ENCODE results near the gene PAFAH2.
A peak's percentile ranks its signal among the peaks of the same experiment; 100 is the strongest.

Gene PAFAH2

DNA sequence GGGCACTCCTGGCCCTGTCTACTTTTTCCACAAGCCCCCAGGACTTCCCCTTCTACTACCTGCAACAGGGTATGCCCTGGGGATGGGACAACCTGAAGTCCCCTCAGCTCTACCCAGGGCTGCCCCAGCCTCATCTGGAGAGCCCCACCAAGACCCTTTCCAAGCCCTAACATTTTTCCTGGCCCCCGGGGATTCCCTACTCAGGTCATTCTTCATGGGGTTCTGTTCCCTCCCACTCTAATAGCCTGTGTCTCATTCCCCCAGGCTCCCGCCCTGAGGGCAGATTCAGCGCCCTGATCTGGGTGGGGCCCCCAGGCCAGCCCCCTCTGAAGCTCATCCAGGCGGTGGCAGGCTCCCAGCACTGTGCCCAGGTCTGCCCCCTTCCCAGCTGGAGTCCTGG lies 33.3 kb upstream of the PAFAH2 start:
- TF ChIP-seq, protein P1, sequence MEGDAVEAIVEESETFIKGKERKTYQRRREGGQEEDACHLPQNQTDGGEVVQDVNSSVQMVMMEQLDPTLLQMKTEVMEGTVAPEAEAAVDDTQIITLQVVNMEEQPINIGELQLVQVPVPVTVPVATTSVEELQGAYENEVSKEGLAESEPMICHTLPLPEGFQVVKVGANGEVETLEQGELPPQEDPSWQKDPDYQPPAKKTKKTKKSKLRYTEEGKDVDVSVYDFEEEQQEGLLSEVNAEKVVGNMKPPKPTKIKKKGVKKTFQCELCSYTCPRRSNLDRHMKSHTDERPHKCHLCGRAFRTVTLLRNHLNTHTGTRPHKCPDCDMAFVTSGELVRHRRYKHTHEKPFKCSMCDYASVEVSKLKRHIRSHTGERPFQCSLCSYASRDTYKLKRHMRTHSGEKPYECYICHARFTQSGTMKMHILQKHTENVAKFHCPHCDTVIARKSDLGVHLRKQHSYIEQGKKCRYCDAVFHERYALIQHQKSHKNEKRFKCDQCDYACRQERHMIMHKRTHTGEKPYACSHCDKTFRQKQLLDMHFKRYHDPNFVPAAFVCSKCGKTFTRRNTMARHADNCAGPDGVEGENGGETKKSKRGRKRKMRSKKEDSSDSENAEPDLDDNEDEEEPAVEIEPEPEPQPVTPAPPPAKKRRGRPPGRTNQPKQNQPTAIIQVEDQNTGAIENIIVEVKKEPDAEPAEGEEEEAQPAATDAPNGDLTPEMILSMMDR (IDR thresholded peaks at IDR 0.05; ENCODE audit: low read depth, low read length): no peak
- no peak overlapping the region for H3K4me3 ChIP-seq (replicated peaks in 1 of 2; ENCODE audit: low read depth in 2 of 2, low read length in 2 of 2)
- DNase-seq (ENCODE audit: low read depth in 2 of 2): no peak

DNA sequence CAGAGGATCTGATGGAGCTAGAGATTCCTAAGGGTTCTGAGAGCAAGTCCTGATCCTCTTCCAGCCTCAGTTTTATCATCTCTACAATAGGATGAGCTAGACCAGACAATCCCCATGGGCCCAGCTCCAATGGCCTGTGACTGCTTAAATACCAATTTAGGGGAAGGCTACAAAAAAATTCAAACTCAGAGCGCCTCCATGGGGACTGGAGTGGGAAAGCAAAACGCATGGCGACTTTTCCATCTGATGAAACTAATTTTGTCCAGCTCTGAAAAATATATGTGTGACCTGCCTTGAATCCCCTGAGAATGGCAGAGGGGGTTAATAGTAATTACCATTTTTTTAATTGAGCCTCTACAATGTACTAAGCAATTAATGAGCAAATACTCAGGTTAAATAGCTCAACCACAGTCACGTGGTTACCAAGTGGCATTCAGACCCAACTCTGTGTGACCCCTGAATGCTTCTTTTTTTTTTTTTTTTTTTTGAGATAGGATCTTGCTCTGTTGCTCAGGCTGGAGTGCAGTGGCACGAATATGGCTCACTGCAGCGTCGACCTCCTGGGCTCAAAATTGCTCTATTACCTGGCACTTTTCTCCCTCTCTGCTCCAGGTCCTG lies 32.1 kb upstream of the PAFAH2 start:
- peak in 1 of 2 donors; percentile 21 for DNase-seq (ENCODE audit: low read depth in 2 of 2)
- TF ChIP-seq, protein P1 (IDR thresholded peaks at IDR 0.05; ENCODE audit: low read depth, low read length): peak; percentile 1
- H3K4me3 ChIP-seq (replicated peaks in 1 of 2; ENCODE audit: low read depth in 2 of 2, low read length in 2 of 2): no peak overlapping the region

DNA sequence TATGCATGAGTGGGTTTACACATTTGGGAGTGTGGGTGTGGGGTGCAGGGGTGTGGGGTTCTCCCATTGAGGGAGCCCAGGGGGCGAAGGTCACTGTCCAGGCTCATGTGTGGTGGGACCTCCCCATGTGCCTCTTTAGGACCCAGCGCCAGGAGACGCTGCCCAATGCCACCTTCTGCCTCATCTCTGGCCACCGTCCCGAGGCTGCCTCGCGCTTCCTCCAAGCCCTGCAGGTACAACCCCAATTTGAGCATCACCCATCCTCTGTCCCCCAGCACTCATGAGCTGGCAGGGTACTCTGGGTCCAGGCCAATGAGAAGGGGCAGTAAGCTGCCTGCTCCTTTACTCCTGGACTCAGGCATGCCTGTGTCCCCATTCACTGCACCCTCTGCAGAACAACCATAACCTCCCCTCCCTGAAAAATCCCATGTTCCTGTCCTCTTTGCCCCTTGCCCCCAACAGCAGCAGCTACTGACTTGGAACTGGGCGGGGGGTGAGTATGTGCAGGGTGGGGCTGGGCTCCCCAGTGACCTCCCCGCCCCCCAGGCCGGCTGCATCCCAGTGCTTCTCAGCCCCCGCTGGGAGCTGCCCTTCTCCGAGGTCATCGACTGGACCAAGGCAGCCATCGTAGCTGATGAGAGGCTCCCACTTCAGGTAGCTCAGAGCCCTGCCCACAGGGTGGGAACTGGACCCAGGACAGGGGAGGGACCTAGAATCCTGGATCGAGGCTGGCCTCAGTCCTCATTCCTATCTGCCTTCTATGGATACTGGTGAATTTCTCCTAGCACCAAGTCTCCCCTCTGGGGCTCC lies 31.4 kb upstream of the PAFAH2 start:
- H3K4me3 ChIP-seq (replicated peaks in 1 of 2; ENCODE audit: low read depth in 2 of 2, low read length in 2 of 2): no peak overlapping the region
- DNase-seq (ENCODE audit: low read depth in 2 of 2): no peak
- TF ChIP-seq, protein P1 (IDR thresholded peaks at IDR 0.05; ENCODE audit: low read depth, low read length): no peak

DNA sequence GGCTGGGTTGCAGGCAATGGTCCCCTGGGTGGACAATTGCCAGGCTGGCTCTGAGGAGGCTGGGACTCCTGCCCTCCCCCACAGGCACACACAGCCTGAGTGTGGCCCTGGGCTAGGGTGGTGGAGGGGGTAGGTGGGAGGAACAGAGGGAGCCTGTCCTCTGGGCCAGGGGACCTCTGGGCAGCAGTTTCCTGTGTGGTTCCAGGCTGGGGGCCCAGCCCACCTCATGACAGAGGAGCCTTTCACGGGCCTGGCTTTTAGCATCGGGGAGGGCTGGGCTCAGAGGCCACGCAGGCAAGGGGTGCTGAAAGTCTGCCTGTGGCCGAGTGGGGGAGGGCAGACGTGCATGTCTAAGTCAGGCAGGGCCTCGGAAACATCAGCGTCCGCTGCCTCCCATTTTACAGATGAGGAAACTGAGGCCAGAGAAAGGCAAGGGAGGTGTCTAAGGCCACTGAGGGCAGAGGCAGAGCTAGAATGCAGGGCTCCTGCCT lies 30.7 kb upstream of the PAFAH2 start:
- H3K4me3 ChIP-seq (replicated peaks in 1 of 2; ENCODE audit: low read depth in 2 of 2, low read length in 2 of 2): no peak overlapping the region
- TF ChIP-seq, protein P1 (IDR thresholded peaks at IDR 0.05; ENCODE audit: low read depth, low read length): no peak
- no peak for DNase-seq (ENCODE audit: low read depth in 2 of 2)

DNA sequence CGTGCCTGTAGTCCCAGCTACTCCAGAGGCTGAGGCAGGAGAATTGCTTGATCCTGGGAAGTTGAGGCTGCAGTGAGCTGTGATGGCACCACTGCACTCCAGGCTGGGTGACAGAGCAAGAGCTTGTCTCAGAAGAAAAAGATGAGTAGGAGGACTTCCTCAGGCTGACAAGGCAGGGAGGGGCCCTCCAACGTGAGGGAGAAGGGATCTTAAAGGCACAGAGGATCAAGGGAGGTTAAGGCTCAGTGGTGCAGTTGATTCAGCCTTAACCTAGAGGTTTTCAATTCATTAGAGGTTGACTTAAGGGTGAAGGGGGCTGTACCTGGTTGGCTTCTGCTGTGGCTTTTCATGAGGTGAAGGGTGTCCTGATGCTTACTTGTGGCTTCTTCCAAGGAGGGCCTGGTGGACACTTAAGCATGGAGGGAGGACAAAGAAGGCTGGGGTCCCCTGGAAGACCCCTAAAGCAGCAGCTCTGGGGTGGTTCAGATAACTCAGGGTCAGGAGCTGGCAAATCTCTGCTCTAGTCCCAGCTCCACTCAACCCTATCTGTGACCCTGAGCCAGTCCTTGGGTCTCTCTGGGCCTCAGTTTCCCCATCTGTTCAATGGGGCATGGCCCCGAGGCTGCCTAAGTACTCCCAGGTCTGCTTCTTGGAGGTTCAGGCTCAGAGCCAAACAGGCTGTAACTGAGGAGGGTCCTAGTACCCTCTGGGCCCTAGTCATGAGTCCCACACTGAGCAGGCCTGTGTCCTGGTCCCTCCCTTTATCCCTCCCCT lies 30.0 kb upstream of the PAFAH2 start:
- TF ChIP-seq, protein P1 (IDR thresholded peaks at IDR 0.05; ENCODE audit: low read depth, low read length): no peak
- H3K4me3 ChIP-seq (replicated peaks in 1 of 2; ENCODE audit: low read depth in 2 of 2, low read length in 2 of 2): no peak overlapping the region
- no peak for DNase-seq (ENCODE audit: low read depth in 2 of 2)

DNA sequence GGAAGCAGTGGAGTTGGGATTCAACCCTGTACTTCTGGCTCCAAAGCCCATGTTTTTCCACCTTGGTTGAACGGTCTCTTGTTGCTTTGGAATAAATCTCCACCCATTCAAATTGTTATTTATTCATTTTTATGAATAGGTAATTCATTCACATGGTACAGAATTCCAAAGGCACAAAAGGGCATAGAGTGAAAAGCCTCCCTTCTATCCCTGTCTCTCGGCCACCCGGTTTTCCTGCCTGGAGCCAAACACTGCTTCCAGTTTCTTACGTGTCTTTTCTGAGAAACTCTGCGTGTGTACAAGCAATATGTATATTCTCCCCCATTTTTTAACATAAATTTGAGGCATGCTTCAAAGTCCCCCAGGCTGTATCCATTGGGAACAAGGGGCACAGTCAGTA lies 27.7 kb upstream of the PAFAH2 start:
- TF ChIP-seq, protein P1 (IDR thresholded peaks at IDR 0.05; ENCODE audit: low read depth, low read length): no peak
- no peak for DNase-seq (ENCODE audit: low read depth in 2 of 2)
- H3K4me3 ChIP-seq (replicated peaks in 1 of 2; ENCODE audit: low read depth in 2 of 2, low read length in 2 of 2): no peak overlapping the region

All from cardiac fibroblast (primary cell).